OCI-M2 (cell line): ENCODE results near the gene RNASEH2A.
"Not testable (repeated sequence)": the region's sequence is repeated elsewhere in the genome, so short reads cannot be mapped to it uniquely, and the experiment has no call there.

Experiments
- DNase-seq: peaks from one replicate; lab custom pipeline; 2025; ENCODE audit not compliant: unreplicated experiment; lab: John Stamatoyannopoulos, UW

The RNASEH2A gene

DNA sequence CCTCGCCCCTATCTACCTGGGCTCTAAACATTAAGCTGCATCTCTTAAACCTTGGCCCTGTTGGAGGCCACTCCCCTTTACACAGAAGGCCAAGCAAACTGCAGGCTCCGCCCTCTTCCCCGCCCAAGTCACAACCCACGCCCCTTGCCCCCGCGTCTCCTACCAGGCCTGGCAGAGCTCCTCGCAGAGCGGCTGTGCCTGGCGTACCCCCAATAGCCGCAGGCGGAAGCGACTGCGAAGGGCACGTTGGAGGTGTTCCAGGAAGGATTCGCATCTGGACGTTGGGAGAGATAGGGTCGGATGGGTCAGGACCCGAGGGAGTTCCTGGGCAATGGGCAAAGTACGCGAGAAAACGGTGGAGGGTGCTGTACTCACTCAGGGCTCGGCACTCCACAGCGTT, 22.1 kb downstream of the RNASEH2A start:
- no peak for DNase-seq

- no peak for DNase-seq
Measured at GRCh38 chr19:12833418-12833737, 27.0 kb downstream of the RNASEH2A start.

DNA sequence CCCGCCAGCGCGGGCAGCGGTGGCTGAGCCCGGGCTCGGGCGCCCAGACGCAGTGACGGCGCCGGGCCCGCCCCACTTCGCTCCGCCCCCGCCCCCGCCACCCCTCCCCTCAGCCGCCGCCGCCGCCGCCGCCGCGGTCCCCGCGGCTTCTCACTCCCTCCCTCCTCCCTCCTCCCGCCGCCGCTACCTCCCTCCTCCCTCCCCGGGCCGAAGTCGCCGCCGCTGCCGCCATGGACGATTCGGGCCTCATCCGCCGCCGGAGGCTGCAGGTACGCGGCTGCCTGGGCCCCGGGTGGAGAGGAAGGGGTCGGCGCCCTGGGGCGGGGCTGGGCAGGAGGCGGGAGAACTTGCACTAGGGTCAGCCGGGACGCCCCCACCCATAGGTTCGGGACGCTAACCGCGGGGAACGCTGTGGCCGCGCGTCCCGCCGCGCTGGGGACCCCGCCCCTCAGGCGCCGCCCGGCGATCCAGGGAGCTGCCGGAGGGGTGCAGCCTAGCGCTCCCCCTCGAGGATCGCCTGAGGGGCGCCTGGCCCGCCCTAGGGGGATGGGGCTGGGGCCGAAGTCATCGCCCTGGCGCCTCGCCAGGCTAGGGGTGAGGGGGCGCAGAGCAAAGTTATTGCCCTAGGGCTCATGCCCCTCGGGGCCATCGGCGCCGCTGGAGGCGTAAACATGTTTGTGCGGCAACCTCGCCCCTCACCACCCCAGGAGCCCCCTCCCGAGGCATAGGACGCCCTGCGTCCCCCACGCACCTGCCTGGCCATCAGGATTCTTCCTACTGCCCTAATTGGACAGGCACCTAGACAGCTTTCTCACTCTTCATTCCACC, 27.6 kb downstream of the RNASEH2A start:
- no peak for DNase-seq

- DNase-seq: no peak
Measured at GRCh38 chr19:12834566-12834943, 28.2 kb downstream of the RNASEH2A start, which contains the start of gene RTBDN. TSS of gene RTBDN (minus strand) at chr19:12834579. CDS start at chr19:12829979, 4,600 bp downstream.

GRCh38 chr19:12834976-12835757, 28.8 kb downstream of the RNASEH2A start:
- DNase-seq: no peak

GRCh38 chr19:12836529-12836863, 30.1 kb downstream of the RNASEH2A start:
- DNase-seq: no peak

DNA sequence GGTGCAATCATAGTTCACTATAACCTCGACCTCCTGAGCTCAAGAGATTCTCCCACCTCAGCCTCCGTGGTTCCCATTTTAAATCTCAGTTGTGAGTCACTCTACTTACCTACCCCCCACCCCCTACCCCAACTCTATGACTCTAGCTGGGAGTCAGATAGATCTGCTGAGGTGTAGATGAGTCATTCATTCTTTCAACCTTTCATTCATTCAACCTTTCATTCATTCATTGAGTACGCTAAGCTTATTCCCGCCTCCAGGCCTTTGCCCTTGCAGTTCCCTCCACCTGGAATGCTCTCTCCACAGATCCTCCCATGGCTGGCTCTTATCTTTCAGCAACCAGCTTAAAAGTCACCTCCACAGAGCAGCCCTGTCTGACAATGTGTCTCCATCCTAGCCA, 30.8 kb downstream of the RNASEH2A start:
- no peak for DNase-seq

GRCh38 chr19:12838182-12838885, 31.9 kb downstream of the RNASEH2A start, which contains the start of gene MAST1:
TSS of gene MAST1 (plus strand) at chr19:12838515. CDS start at chr19:12838573, 58 bp downstream.
- DNase-seq: no peak

DNA sequence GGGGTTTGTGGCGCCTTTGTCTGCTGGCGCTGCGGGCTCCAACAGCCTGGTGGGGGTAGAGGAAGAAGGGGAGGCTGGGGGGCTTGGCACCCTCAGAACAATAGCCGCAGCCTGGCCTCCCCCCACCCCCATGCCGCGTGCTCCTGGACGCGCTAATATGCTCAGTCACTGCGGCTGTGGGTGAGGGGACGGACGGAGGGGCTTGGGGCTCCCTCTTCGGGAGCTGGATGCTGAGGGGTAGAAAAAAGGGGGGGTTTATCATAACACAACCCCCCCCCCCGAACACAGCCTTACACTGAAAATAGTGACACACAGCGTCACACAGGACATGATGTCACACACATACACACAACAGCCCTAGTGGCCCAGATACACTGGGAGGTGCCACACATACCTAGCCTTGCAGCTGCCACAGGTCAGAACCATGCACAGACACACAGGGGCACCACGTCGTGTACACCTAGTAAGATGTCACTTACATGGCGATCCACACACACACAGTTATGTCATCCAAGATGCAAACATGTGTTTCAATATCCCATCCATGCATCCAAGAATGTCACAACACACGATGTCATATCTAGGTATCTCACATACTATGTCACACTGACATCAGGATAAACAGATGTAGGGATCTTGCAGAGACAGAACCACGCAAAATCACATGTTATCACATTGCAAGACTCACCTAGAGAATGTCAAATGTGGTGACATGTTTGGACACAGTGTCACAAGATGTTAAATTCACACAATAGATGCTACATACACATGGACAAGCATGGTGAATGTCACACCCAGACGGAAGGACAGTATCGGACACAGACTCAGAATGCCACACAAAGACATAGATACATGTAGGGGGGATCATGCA, 32.7 kb downstream of the RNASEH2A start:
- no peak for DNase-seq

DNA sequence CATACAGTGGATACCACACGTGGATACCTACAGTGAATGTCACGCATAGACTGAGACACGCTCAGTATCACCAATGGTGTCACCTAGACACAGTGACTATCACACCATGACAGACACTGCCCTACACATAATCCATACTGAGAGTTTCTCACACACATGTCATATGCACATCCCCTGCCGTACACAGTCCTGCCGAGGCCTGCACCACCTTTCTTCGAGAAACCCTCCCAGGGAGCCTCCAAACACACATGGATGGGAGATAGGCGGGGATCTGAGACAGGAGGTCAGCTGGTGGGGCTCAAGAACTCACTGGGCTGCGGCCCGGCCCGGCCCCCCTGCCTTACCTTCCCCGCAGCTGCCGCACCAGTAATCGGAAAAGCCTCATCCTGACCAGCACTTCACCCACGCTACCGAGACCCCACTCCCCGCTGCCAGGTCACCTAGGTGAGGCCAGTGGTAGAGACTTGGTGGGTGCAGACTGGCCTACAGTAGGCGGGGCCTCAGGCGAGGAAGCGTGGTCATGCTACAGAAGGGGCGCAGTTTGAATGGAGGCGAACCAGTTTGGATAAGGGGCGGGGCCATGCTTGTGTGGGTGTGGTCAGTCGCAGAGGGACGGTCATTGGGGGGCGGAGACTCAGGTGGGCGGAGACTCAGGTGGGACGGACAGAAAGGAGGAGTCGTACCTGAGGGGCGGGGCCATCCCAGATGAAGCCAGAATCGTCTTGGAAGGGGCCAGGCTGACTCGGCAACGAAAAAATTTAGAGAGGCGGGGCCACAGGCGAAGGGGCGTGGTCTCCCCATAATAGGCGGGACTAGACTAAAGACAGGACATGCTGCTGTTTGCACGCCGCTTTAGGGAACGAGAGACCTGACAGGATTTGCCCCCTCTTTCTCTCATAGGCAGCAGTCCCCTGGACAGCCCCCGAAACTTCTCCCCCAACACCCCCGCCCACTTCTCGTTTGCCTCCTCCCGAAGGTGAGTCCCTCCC, 34.0 kb downstream of the RNASEH2A start:
- DNase-seq: no peak

GRCh38 chr19:12841094-12841493, 34.7 kb downstream of the RNASEH2A start:
- no peak for DNase-seq

- DNase-seq: no peak
Measured at GRCh38 chr19:12842511-12842910, 36.1 kb downstream of the RNASEH2A start.

GRCh38 chr19:12843328-12843727, 36.9 kb downstream of the RNASEH2A start:
- no peak for DNase-seq

DNA sequence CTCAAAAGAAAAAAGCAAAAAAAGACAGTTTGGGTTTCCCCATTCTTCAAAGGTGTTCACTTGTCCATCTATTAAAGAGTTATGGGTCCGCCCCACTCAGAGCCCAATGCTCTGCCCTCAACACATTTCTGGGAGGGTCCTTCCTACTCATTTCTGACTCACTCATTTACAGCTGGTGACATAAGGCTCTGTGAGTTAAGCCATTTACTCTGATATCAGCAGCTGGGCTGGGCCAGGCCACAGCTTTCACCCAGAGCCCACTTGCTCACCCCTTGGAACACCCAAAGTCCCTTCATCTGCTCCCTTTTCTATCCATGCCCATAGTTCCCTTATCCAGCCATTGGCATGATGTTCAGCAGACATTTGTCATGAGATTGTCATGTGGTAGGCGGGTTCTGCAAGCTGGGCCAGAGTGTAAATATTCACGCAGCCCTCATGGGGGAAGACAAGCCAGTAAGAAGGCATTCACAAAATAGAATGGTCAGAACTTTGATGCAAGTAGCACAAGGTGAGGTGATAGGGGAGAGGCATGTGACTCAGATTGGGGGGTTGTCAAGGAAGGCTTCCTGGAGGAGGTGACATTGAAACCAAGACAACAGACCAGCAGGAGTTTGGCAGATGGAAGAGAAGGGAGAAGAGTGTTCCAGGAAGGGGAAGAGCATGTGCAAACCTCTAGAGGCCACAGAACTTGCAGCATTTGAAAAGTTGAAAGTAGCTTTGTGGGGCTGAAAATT, 37.8 kb downstream of the RNASEH2A start:
- no peak for DNase-seq

DNA sequence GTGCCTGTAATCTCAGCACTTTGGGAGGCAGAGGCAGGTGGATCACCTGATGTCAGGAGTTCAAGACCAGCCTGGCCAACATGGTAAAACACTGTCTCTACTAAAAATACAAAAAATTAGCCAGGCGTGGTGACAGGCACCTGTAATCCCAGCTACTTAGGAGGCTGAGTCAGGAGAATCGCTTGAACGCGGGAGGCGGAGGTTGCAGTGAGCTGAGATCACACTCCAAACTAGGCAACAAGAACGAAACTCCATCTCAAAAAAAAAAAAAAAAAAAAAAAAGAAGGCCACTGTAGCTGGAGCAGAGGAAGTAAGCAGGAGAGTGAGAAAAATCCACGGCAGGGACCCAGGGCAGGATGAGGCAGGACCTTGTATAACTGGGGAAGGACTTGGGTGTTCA, 40.2 kb downstream of the RNASEH2A start:
- DNase-seq: not testable (repeated sequence)

GRCh38 chr19:12847159-12848139, 41.1 kb downstream of the RNASEH2A start:
- DNase-seq: no peak

GRCh38 chr19:12856653-12857052, 50.3 kb downstream of the RNASEH2A start:
- no peak for DNase-seq
